Measurements from ENCODE around the gene HPSE2. TPM values are rescaled to one million over a fixed set of nuclear protein-coding genes. Genes with fewer than 3 reads are reported as not detected.

Gene HPSE2
- total and polyA plus RNA-seq, 2 donors (not counting 1 experiment from before 2014, with no cell fraction given) = not detected

- Histone ChIP-seq H4K20me1 (ENCODE audit: control insufficient read depth, insufficient read depth, low read length, poor library complexity, severe bottlenecking) (no peaks in the 10 kb centered on the region), H3K4me1 (ENCODE audit: control insufficient read depth in 2 of 2, insufficient read depth in 2 of 2, low read length in 2 of 2) (no peaks in the 10 kb centered on the region), H3K9ac (ENCODE audit: low read length) (no peak overlapping the region), H3K9me3 (ENCODE audit: control extremely low read depth in 1 of 3, control insufficient read depth in 2 of 3, insufficient read depth in 1 of 3, low read length in 2 of 3) (no peaks in the 10 kb centered on the region), H2AFZ (ENCODE audit: insufficient read depth, low read depth, low read length, poor library complexity, severe bottlenecking) (no peak overlapping the region), H3K27ac (ENCODE audit: low read length in 2 of 2) (no peak overlapping the region), H3K79me2 (ENCODE audit: control insufficient read depth, insufficient read depth, low read length) (no peaks in the 10 kb centered on the region), H3K4me3 (ENCODE audit: control extremely low read depth in 1 of 5, extremely low read depth in 1 of 5, insufficient read depth in 1 of 5, low read depth in 2 of 5, low read length in 4 of 5) (no peak overlapping the region), H3K4me2 (replicated peaks; ENCODE audit: low read depth, low read length, poor library complexity, severe bottlenecking) (no peak overlapping the region), H3K27me3 (replicated peaks in 1 of 4; ENCODE audit: control extremely low read depth in 1 of 4, control insufficient read depth in 3 of 4, insufficient read depth in 4 of 4, low read length in 3 of 4) (peaks cover 0 to 17% (median 1%) of the 10 kb centered on the region in 4 experiments), H3K36me3 (replicated peaks in 1 of 2; ENCODE audit: control extremely low read depth in 1 of 2, control insufficient read depth in 1 of 2, extremely low read depth in 1 of 2, insufficient read depth in 2 of 2, low read length in 1 of 2) (no peaks in the 10 kb centered on the region)
- H3K4me3 Mint-ChIP-seq = no peak overlapping the region
- 100% methylated on average over 1 of the region's 3 CpGs for WGBS (ENCODE audit: insufficient coverage)
- CTCF ChIA-PET = no interaction called here
- intact Hi-C loops (cut with micrococcal nuclease) = no loop called here
- peaks cover 20% of the 10 kb centered on the region for H3K27me3 Mint-ChIP-seq
- no peak for ATAC-seq (ENCODE audit: low read depth)
- DNase-seq = no peak
- POLR2A ChIA-PET = no interaction called here
- TF ChIP-seq, protein P1, sequence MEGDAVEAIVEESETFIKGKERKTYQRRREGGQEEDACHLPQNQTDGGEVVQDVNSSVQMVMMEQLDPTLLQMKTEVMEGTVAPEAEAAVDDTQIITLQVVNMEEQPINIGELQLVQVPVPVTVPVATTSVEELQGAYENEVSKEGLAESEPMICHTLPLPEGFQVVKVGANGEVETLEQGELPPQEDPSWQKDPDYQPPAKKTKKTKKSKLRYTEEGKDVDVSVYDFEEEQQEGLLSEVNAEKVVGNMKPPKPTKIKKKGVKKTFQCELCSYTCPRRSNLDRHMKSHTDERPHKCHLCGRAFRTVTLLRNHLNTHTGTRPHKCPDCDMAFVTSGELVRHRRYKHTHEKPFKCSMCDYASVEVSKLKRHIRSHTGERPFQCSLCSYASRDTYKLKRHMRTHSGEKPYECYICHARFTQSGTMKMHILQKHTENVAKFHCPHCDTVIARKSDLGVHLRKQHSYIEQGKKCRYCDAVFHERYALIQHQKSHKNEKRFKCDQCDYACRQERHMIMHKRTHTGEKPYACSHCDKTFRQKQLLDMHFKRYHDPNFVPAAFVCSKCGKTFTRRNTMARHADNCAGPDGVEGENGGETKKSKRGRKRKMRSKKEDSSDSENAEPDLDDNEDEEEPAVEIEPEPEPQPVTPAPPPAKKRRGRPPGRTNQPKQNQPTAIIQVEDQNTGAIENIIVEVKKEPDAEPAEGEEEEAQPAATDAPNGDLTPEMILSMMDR (IDR thresholded peaks at IDR 0.05) = no peak
- TF ChIP-seq EZH2 (IDR thresholded peaks at IDR 0.05; ENCODE audit: borderline replicate concordance, insufficient read depth, low read depth, low read length, poor library complexity, severe bottlenecking) = no peak
- no peaks in the 10 kb centered on the region for H3K9me3 Mint-ChIP-seq (ENCODE audit: insufficient read depth)
- H3K4me1 Mint-ChIP-seq = no peaks in the 10 kb centered on the region
- no peak overlapping the region for H3K27ac Mint-ChIP-seq
Measured at GRCh38 chr10:98533241-98533640, 702.4 kb downstream of the HPSE2 start.

DNA sequence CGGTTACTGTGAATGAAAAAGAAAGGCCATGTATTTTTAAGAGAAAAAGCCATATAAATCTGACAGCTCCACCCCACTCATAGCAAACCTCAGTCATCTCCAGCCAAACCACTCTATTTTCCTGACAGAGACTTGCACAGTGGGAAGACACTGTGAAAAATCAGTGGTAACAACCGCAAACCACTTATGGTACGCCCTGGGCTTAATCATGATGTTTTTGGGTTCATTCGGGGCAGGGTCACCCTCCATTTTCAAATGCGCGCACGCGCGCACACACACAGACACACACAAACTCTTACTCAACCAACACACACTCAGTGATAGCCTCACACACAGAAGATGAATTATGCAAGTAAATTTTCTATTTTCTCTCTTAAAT, 706.9 kb downstream of the HPSE2 start:
- ChIA-PET POLR2A (no interaction called here), CTCF (no interaction called here)
- peaks cover 5% of the 10 kb centered on the region for H3K27me3 Mint-ChIP-seq
- peaks cover 0 to 5% (median 0%) of the 10 kb centered on the region in 4 experiments for H3K27me3 ChIP-seq (replicated peaks in 1 of 4; ENCODE audit: control extremely low read depth in 1 of 4, control insufficient read depth in 3 of 4, insufficient read depth in 4 of 4, low read length in 3 of 4)
- H3K4me3 ChIP-seq (ENCODE audit: control extremely low read depth in 1 of 5, extremely low read depth in 1 of 5, insufficient read depth in 1 of 5, low read depth in 2 of 5, low read length in 4 of 5) = no peak overlapping the region
- H3K4me1 Mint-ChIP-seq = no peaks in the 10 kb centered on the region
- H3K4me2 ChIP-seq (replicated peaks; ENCODE audit: low read depth, low read length, poor library complexity, severe bottlenecking) = no peak overlapping the region
- no peaks in the 10 kb centered on the region for H3K9me3 ChIP-seq (ENCODE audit: control extremely low read depth in 1 of 3, control insufficient read depth in 2 of 3, insufficient read depth in 1 of 3, low read length in 2 of 3)
- H2AFZ ChIP-seq (ENCODE audit: insufficient read depth, low read depth, low read length, poor library complexity, severe bottlenecking) = no peak overlapping the region
- H3K27ac ChIP-seq (ENCODE audit: low read length in 2 of 2) = no peak overlapping the region
- H3K79me2 ChIP-seq (ENCODE audit: control insufficient read depth, insufficient read depth, low read length) = no peaks in the 10 kb centered on the region
- TF ChIP-seq, protein P1 (IDR thresholded peaks at IDR 0.05) = no peak
- no peak for TF ChIP-seq EZH2 (IDR thresholded peaks at IDR 0.05; ENCODE audit: borderline replicate concordance, insufficient read depth, low read depth, low read length, poor library complexity, severe bottlenecking)
- no peak overlapping the region for H3K9ac ChIP-seq (ENCODE audit: low read length)
- ATAC-seq (ENCODE audit: low read depth) (no peak), DNase-seq (no peak)
- H4K20me1 ChIP-seq (ENCODE audit: control insufficient read depth, insufficient read depth, low read length, poor library complexity, severe bottlenecking) = no peaks in the 10 kb centered on the region
- no peaks in the 10 kb centered on the region for H3K4me1 ChIP-seq (ENCODE audit: control insufficient read depth in 2 of 2, insufficient read depth in 2 of 2, low read length in 2 of 2)
- H3K9me3 Mint-ChIP-seq (ENCODE audit: insufficient read depth) = no peaks in the 10 kb centered on the region
- H3K27ac Mint-ChIP-seq = no peak overlapping the region
- 100% methylated on average over 2 of the region's 9 CpGs for WGBS (ENCODE audit: insufficient coverage)
- no peaks in the 10 kb centered on the region for H3K36me3 ChIP-seq (replicated peaks in 1 of 2; ENCODE audit: control extremely low read depth in 1 of 2, control insufficient read depth in 1 of 2, extremely low read depth in 1 of 2, insufficient read depth in 2 of 2, low read length in 1 of 2)
- intact Hi-C loops (cut with micrococcal nuclease) = no loop called here
- no peak overlapping the region for H3K4me3 Mint-ChIP-seq
